GM21528 (cell line): Measurements from ENCODE around the gene THEM5.

ENCODE experiments used
- ATAC-seq: cut with Tn5 transposase; IDR thresholded peaks from one replicate; pipeline ENCODE4 v1.9.1; 2021; ENCODE audit warnings: mild to moderate bottlenecking, moderate library complexity; ENCODE audit not compliant: unreplicated experiment, low FRiP score

The THEM5 gene

DNA sequence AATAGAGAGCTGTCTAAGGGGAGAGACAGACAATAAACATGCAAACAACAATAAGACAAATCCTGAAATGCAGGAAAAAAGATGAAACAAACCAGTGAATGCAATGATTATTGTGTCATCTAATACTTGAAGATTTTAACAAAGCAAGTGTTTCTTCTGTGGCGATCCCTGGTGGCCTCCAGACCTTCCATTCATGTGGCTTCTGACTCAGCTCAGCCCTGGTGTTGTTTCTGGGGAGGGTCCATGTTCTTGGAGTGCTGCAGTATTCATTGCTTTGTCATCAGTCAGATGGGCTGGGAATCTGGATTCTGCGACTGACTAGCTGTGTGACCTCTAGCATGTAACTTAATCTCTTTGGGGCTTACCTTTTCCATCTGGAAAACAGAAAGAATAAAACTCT lies 12.4 kb downstream of the THEM5 start:
- ATAC-seq, result no peak

DNA sequence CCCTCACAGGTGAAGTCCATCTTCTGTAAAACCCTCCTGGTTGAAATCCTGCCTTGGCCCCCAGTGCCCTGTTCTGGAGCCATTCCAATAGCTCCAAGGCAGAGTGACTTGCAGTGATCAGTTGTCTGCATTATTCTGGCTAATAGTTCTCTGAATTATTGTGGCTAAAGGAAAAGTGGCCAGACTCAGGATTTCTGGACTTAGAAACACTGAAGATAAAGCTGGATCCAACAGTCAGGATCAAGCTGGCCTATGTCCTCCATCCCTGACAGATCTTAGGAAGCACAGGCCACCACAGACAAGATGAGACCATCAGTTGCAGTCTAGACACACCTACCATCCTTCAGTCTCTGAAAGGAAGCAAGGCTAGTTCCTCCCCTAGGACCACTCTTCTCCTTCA lies 13.1 kb downstream of the THEM5 start:
- no peak for ATAC-seq

GRCh38 chr1:151839457-151840403 lies 13.8 kb downstream of the THEM5 start, which contains the start of gene C2CD4D:
Gene C2CD4D (minus strand): TSS chr1:151839820. CDS start chr1:151838989, 831 bp downstream.
- ATAC-seq, result no peak

GRCh38 chr1:151839082-151839412 lies 14.5 kb downstream of the THEM5 start:
- ATAC-seq, result no peak

- ATAC-seq, result no peak
These were observed 15.1 kb downstream of the THEM5 start for GRCh38 chr1:151838222-151839081.

- no peak for ATAC-seq
These were observed 15.7 kb downstream of the THEM5 start for GRCh38 chr1:151837884-151838221.

- no peak for ATAC-seq
These were observed 16.3 kb downstream of the THEM5 start for GRCh38 chr1:151837197-151837596.

DNA sequence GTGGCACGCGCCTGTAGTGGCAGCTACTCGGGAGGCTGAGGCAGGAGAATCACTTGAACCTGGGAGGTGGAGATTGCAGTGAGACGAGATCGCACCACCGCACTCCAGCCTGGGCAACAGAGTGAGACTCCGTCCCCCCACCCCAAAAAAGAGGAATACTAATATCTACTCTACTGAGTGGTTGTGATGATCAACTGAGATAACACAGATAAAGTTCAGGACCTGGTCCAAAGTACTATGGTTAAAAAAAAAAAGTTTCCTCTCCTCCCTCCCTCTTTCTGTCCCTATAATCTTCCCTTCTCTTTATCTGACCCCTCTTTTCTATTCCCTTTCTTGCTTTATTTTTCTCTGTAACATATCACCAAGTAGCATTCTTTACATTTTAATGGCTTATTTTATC lies 17.9 kb downstream of the THEM5 start:
- no peak for ATAC-seq

- ATAC-seq, result no peak
These were observed 19.3 kb downstream of the THEM5 start for GRCh38 chr1:151834239-151834638.

- no peak for ATAC-seq
These were observed 20.2 kb downstream of the THEM5 start for GRCh38 chr1:151833172-151833900.

- ATAC-seq, result no peak
These were observed 21.1 kb downstream of the THEM5 start for GRCh38 chr1:151832318-151832980.

DNA sequence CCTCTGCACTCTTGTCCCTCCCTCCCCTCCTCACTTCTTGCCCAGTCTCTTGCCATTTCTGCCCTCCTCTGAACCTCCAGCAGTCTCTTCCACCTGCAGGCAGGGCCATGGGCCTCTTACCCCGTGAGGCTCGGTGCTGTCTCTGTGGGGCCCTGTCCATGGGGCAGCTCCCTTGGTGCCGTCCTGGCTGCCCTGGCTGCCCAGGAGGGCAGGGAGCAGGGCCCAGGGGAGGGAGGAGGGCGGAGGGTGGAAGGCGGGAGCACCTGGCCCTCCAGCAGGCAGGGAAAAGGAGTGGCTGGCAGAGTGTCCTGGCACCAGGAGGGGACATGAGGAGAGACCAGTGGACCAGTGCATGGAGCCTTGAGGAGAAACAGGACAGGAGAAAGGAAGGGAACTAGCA lies 21.9 kb downstream of the THEM5 start, which contains the start of gene RORC:
TSS of gene RORC (minus strand) at position 198 of the 400 bp plus-strand sequence. CDS start at position 160, 38 bp downstream.
- no peak for ATAC-seq

DNA sequence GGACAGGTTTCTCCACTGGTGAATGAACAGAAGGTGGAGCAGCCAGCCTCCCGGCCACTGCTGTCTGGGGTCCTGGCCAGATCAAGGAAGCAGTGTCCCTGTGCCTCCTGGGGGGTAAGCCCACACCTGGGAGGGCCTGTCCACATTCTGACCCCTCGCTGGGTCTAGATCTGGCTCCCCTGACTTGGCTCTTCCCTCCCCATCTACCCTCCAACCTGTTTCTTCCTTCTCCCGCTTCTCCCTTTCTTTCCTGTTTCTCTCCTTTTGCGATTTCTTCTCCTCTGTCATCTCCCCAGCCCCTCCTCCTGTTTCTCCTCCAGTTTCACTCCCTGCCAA lies 22.3 kb downstream of the THEM5 start:
- no peak for ATAC-seq

GRCh38 chr1:151830055-151830454 lies 23.5 kb downstream of the THEM5 start:
- no peak for ATAC-seq

DNA sequence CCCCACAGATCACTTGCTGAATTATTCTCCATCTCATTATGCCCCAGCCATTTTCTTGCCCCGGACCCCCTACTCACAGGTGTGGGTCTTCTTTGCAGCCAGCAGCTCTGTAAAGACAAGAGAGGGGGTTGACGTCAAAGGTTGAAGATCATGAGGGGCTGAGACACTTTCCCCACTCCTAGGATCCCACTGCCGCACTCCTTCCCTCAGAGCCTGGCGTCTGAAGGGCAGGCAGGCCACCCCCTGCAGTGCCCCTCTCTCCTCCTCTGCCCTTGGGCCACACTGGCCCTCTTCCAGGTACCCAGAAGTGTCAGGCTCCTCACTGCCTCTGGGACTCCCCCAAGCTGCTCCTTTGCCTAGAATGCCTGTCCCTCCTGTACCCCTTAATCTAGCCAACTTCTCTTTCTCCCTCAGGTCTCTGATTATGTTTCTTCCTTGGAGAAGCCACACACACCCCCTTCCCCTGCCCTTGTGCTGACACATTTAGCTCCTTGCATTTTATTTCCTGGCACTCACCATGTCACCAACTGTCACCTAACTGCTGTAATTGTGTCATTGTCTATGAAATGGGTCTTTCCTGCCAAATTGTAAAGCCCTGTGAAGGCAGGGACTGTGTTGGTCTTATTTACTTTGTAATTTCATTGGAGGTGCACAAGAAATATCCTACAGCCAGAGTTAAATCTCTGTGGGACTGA lies 24.0 kb downstream of the THEM5 start:
- no peak for ATAC-seq

- ATAC-seq, result no peak
These were observed 24.6 kb downstream of the THEM5 start for GRCh38 chr1:151828921-151829320.

- ATAC-seq, result no peak
These were observed 25.7 kb downstream of the THEM5 start for GRCh38 chr1:151827853-151828252.

DNA sequence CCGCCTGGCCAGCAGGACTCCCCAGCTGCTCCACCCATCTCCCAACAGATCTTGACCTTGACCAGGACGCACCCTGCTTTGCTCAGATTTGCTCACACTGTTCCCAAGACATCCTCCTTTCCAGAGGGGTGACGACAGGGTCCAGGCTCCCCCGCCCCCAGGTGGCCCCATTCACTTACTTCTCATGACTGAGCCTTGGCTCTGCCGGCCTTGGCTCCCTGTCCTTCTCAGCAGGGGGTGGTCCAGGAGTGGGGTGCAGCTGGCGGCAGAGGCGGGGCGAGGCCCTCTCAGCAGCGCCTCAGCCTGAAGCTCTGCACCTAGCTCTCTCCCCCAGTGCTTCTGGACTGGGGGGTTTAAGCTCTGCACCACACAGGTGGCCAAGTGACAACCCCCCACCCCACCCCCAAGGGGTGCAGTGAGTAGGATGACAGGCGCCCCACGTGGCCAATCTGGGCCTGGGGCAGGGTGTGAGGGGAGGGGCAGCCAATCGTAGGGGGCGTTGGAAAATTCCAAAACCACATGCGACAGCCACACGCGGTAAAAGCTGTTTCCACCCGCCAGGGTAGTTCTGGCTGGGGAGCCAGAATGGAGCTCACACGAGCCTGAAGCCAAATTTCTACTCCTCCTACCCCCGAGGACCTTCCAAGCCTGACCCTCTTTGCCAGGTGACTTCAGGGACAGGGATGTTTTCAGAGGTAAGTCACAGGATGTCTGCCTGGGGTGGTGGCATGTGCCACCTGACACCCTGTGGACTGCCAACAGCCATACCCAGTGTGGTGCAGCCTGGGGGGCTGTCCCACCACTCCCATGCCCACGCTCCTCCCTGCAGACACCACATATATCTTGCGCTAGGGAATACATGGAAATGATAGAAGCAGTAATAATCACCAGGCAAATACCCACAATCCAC lies 27.5 kb downstream of the THEM5 start:
- ATAC-seq, result no peak

- no peak for ATAC-seq
These were observed 28.3 kb downstream of the THEM5 start for GRCh38 chr1:151825204-151825603.
